HUES64 (cell line): ENCODE measurements around the gene CALHM6.
"Not testable (repeated sequence)": the region's sequence is repeated elsewhere in the genome, so short reads cannot be mapped to it uniquely, and the experiment has no call there.

Experiments
- H3K27ac ChIP-seq: 2 replicates; pipeline ENCODE4 v1.7.0; 2013; ENCODE audit warnings: low read depth, low read length, inconsistent platforms
- H3K27me3 ChIP-seq: 2 replicates; pipeline ENCODE4 v1.6.1; 2013; ENCODE audit warnings: mild to moderate bottlenecking, low read length; ENCODE audit not compliant: insufficient read depth
- H3K36me3 ChIP-seq: 2 replicates; pipeline ENCODE4 v1.6.1; 2013; ENCODE audit warnings: mild to moderate bottlenecking, low read length; ENCODE audit not compliant: insufficient read depth
- H3K4me1 ChIP-seq: 2 replicates; pipeline ENCODE4 v1.6.1; 2013; ENCODE audit warnings: mild to moderate bottlenecking, low read length, moderate library complexity; ENCODE audit not compliant: insufficient read depth
- H3K4me3 ChIP-seq: 2 replicates; pipeline ENCODE4 v1.5.1; 2013; ENCODE audit warnings: mild to moderate bottlenecking, low read length, moderate library complexity
- H3K9ac ChIP-seq: 2 replicates; pipeline ENCODE4 v1.6.1; 2013; ENCODE audit warnings: mild to moderate bottlenecking, low read depth, low read length
- H3K9me3 ChIP-seq: 2 replicates; pipeline ENCODE4 v1.6.1; 2013; ENCODE audit warnings: low read depth, low read length; ENCODE audit not compliant: insufficient read depth
- WGBS: fragments of 150-250, 120-280 bp; methylation state at CpG from one replicate; pipeline ENCODE4 v1.1.7; 2013; ENCODE audit warnings: missing lambda C conversion rate; 5-methylcytosine and 5-hydroxymethylcytosine counted together

The CALHM6 gene

DNA sequence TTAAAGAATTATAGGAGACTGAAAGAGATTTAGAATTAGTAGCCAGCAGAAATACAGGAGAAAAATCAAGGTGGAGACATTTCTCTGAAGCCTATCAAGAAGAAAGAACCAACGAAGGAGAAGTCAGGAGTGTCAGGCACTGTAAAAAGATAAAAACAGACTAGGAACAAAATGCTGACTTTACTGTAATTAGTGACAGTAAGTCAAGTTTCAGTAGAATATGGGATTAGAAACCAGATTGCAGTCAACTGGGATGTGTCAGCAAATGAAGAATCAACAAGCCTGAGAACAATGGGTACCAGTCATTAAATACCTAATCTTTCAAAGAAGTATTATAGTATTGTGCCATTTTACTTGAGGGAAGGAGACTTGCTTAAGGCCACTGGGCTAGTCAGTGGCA, 21.6 kb downstream of the CALHM6 start:
- H3K27ac ChIP-seq = no peak overlapping the region

DNA sequence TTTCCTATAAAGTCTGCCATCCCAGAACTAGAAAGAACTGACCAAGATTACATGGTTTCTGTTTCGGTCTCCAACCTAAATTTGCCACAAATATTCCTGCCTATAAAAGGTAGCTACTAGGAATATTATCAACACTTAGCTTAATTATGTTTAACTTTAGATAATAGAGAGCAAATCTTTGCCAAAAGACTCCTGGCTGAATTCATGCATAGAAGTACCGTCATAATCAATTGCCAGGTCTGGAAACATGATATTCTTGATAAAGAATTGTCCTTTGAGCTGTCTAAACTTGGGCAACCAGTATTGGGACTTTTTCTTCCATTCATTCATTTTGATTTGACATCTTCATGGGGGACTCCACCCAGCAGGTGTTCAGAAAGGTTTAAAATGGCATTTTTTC, 22.4 kb downstream of the CALHM6 start:
- H3K4me3 ChIP-seq = no peak overlapping the region
- no peaks in the 10 kb centered on the region for H3K36me3 ChIP-seq
- WGBS = 94% methylated on average over 2 of the region's 2 CpGs
- no peaks in the 10 kb centered on the region for H3K9me3 ChIP-seq
- H3K4me1 ChIP-seq = no peaks in the 10 kb centered on the region
- no peak overlapping the region for H3K9ac ChIP-seq
- no peaks in the 10 kb centered on the region for H3K27me3 ChIP-seq
- no peak overlapping the region for H3K27ac ChIP-seq

More for the DNA sequence above, 21.6 kb downstream of the CALHM6 start:
- no peaks in the 10 kb centered on the region for H3K4me1 ChIP-seq
- H3K9me3 ChIP-seq = no peaks in the 10 kb centered on the region
- no peaks in the 10 kb centered on the region for H3K27me3 ChIP-seq
- no peak overlapping the region for H3K9ac ChIP-seq
- no peaks in the 10 kb centered on the region for H3K36me3 ChIP-seq
- WGBS = 93% methylated on average over 1 of the region's 1 CpG
- H3K4me3 ChIP-seq = no peak overlapping the region

DNA sequence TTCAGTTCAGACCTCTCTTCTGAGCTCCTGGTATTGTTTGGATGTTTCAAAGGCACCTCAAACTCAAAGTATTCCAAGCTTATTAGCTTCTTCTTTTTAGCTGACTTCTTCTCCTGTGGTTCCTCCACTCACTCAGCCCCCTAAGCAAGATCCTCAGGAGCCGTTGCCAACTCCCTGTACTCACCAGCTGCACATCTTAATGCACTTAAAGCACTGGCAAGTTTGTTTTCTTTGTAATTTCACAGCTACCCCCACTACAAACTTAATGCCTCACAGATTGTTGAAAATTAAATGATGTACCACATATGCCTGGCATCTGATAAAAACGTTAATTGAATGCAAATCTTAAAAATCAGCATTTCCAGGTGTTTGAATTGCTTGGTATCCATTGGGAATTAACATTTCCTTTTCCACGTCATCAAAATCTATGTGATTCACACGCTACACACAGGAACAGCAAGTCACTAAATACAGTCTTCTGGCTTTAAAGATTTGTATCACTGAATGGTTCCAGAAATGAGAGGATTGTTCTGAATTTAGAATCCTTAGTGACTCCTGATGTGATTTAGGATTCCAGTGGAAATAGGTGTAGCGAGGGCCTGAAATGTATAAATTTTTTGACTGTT, 24.5 kb downstream of the CALHM6 start:
- 92% methylated on average over 5 of the region's 5 CpGs for WGBS
- no peaks in the 10 kb centered on the region for H3K27me3 ChIP-seq
- no peaks in the 10 kb centered on the region for H3K36me3 ChIP-seq
- no peaks in the 10 kb centered on the region for H3K9me3 ChIP-seq
- H3K27ac ChIP-seq = no peak overlapping the region
- no peak overlapping the region for H3K4me3 ChIP-seq
- H3K9ac ChIP-seq = no peak overlapping the region
- no peaks in the 10 kb centered on the region for H3K4me1 ChIP-seq

DNA sequence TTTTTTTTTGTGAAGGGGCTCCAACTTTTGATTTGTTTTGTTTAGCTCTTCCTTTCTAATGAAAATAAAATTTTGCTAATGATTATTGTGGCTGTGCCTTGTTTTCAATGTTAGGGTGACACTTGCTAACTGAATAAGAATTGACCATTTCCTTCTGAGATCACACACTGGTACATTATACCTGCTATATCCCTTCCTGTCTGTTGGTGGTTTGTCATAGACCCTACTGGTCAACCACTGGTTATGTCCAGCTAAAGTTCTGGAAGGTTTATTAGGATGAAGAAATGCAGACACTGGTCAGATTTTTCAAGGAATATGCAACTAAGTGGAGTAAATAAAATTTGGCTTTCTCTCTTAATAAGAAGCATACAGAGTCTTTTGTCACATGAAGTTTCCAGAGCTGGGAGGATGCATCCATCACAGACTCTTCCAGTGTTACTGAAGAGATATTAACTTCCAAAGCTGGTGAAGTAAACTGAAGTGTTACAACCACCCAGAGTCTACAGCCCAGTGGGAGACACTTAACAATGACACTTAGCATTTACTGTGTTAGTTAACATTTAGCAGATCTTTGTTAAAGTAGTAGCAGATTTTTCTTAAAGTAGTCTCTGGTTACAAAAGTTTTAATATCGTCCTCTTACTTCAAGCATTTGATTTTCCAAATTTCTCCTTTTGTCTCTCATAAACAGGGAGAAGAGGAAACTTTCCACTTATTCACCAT, 30.6 kb downstream of the CALHM6 start:
- 40% methylated on average over 1 of the region's 1 CpG for WGBS

DNA sequence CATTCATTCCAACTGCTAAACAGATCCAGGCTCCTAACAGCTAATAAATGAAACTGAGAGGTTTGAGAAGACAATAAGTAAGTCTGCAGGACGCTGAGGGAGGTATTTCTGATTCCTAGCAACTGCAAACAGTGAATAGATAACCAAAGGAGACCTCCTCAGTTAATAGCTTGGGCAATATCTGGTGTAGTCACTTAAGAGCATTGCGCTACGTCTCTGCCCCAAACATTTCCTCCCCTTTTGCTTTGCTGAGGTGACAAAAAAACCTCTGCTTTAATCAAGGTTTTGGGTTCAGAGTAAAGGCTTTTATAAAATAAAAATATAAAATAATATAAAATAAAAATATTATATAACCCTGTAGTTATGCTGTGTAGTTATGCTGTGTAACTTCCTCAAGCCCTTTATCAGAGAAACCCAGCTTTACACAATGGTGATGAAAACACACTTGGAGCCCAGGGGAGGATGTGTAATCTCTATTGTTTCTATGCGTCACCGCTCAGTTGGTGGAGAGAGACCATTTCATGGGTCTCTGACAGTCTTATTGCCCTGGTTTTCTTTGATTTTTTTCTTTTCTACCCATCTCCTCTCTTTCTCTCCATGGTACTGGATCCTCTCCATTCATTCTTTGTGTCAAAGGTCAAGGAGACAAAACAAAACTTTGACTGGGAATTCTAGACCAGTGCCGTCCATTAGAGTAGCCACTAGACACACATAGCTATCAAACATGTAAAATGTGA, 31.3 kb downstream of the CALHM6 start:
- Histone ChIP-seq H3K9ac (no peak overlapping the region), H3K27ac (no peak overlapping the region), H3K4me3 (no peak overlapping the region), H3K9me3 (no peaks in the 10 kb centered on the region), H3K27me3 (no peaks in the 10 kb centered on the region), H3K4me1 (peaks cover 14% of the 10 kb centered on the region; the same call in 1 of the 2 replicates), H3K36me3 (no peaks in the 10 kb centered on the region)
- WGBS = 61% methylated on average over 5 of the region's 6 CpGs

More for the DNA sequence above, 30.6 kb downstream of the CALHM6 start:
- Histone ChIP-seq H3K9me3 (no peaks in the 10 kb centered on the region), H3K27ac (no peak overlapping the region), H3K4me1 (peaks cover 14% of the 10 kb centered on the region; the same call in 1 of the 2 replicates), H3K36me3 (no peaks in the 10 kb centered on the region), H3K9ac (no peak overlapping the region), H3K4me3 (no peak overlapping the region), H3K27me3 (no peaks in the 10 kb centered on the region)

DNA sequence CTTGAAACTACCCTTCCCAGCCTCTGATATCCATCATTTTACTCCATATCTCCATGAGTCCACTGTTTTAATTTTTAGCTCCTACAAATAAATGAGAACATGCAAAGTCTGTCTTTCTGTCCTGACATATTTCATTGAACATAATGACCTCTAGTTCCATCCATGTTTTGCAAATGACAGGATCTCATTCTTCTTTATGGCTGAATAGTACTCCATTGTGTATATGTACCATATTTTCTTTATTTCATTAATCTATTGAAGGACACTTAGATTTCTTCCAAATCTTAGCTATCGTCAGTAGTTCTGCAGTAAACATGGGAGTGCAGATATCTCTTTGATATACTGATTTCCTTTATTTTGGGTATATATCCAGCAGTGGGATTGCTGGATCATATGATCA, 34.0 kb downstream of the CALHM6 start:
- H3K27ac ChIP-seq, H3K36me3 ChIP-seq, H3K9ac ChIP-seq, H3K4me3 ChIP-seq, H3K9me3 ChIP-seq, H3K27me3 ChIP-seq: not testable (repeated sequence)
- peaks cover 14% of the 10 kb centered on the region; the same call in 1 of the 2 replicates for H3K4me1 ChIP-seq
- 100% methylated on average over 1 of the region's 1 CpG for WGBS

DNA sequence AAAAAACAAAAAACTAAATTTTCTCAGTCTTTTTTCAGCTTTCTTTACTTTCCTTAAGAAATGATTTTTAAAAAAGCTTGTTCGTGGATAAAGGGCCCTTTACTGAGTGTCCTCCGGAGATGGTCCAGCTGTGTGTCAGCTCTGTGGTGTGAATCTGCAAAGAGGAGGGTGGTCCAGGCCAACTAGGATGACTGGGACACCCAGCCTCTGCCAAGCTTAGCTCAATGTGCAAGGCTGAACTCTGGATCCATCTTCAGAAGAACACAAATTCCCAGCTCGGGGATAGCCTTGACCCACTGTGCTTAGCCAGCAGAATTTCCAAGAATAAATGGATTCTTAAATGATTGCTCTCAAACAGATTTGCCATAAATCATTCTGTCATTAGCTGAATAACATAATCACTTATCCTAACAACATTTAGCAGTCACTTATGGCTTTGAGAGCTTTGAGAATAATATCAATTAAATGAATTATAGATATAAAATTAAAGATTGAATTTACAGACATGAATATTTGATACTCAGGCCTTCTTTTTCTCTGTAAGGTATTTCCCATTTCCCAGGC, 36.0 kb downstream of the CALHM6 start:
- no peak overlapping the region for H3K27ac ChIP-seq
- no peaks in the 10 kb centered on the region for H3K36me3 ChIP-seq
- H3K9ac ChIP-seq = no peak overlapping the region
- WGBS = 85% methylated on average over 3 of the region's 3 CpGs
- H3K9me3 ChIP-seq = no peaks in the 10 kb centered on the region
- peaks cover 9% of the 10 kb centered on the region; the same call in 1 of the 2 replicates for H3K4me1 ChIP-seq
- H3K27me3 ChIP-seq = no peaks in the 10 kb centered on the region
- no peak overlapping the region for H3K4me3 ChIP-seq

DNA sequence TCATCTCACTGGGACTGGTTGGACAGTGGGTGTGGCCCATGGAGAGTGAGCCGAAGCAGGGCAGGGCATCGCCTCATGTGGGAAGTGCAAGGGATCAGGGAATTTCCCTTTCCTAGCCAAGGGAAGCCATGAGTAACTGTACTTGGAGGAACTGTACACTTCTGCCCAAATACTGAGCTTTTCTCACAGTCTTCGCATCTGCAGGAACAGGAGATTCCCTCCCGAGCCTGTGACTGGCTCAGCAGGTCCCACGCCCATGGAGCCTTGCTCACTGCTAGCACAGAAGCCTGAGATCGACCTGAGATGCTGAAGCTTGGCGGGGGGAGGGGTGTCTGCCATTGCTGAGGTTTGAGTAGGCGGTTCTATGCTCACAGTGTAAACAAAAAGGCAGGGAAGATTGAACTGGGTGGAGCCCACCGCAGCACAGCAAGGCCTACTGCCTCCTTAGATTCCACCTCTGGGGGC, 39.8 kb downstream of the CALHM6 start:
- Histone ChIP-seq H3K27ac (no peak overlapping the region), H3K27me3 (no peaks in the 10 kb centered on the region), H3K9ac (no peak overlapping the region), H3K36me3 (no peaks in the 10 kb centered on the region), H3K4me3 (no peak overlapping the region), H3K9me3 (no peaks in the 10 kb centered on the region), H3K4me1 (no peaks in the 10 kb centered on the region)
- 70% methylated on average over 9 of the region's 9 CpGs for WGBS

DNA sequence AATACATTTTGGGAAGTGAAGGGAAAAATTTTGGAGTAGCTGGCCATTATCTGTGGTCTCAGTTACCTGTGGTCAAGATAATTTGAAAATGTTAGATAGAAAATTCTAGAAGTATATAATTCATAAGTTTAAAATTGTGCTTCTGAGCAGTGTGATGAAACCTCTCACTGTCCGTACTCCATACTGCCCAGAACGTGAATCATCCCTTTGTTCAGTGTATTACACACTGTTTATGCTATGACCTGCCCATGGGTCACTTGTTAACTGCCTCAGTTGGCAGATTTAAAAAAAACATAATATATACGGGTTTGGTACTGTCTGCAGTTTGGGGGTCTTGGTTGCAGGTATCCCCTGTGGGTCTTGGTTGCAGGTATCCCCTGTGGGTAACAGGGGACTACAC, 46.1 kb downstream of the CALHM6 start:
- H3K4me3 ChIP-seq = no peak overlapping the region
- H3K27me3 ChIP-seq = no peaks in the 10 kb centered on the region
- peaks cover 12% of the 10 kb centered on the region for H3K4me1 ChIP-seq
- H3K9me3 ChIP-seq = no peaks in the 10 kb centered on the region
- no peak overlapping the region for H3K9ac ChIP-seq
- WGBS = 97% methylated on average over 3 of the region's 3 CpGs
- H3K27ac ChIP-seq = no peak overlapping the region
- no peaks in the 10 kb centered on the region for H3K36me3 ChIP-seq

DNA sequence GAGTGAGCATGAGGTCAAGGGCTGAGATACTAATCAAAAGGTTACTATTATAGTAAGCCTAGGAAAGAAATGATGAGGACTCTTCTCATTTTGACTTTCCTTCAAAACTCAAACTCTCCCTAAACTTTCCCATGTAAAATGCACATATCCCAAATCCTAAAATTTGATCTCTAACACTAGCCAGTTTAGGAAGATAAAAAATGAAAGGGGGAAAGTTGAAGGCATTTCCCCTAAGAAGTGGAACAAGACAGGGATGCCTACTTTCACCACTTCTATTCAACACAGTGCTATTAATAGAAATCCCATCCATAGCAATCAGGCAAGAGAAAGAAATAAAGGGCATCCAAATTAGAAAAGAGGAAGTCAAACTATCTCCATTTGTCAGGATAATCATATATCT, 47.4 kb downstream of the CALHM6 start:
- H3K27me3 ChIP-seq = no peaks in the 10 kb centered on the region

More for the DNA sequence above, 47.4 kb downstream of the CALHM6 start:
- Histone ChIP-seq H3K36me3 (no peaks in the 10 kb centered on the region), H3K9me3 (no peaks in the 10 kb centered on the region), H3K4me3 (no peak overlapping the region), H3K4me1 (peaks cover 14% of the 10 kb centered on the region), H3K9ac (no peak overlapping the region), H3K27ac (no peak overlapping the region)
